Measurements from ENCODE around the gene RHOD. TPM values are rescaled to one million over a fixed set of nuclear protein-coding genes. Genes with fewer than 3 reads are reported as not detected.

The RHOD gene
- total and polyA plus RNA-seq, 10 of the 15 experiments (the other 5 are each of a cell fraction or from before 2014, with no cell fraction given) = 0.15 to 2.6 (median 1.9) TPM; not detected in 2

DNA sequence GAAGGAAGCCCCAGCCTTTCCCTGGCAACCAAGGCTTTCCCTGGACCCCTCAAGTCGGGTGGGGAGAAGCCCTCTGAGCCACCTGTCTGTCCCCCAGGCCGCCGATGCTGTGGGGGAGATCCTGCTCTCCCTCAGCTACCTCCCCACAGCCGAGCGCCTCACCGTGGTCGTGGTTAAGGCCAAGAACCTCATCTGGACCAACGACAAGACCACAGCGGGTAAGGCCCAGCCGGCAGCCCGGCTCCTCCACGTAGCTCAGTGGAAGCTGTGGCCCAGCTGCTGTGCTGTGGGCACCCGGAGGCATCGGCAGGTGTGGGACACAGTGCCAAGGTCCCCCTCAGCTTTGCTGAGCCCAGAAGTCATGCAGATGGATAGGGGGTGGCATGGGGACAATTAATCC lies 12.2 kb upstream of the RHOD start (continued):
- TF ChIP-seq, protein P1, sequence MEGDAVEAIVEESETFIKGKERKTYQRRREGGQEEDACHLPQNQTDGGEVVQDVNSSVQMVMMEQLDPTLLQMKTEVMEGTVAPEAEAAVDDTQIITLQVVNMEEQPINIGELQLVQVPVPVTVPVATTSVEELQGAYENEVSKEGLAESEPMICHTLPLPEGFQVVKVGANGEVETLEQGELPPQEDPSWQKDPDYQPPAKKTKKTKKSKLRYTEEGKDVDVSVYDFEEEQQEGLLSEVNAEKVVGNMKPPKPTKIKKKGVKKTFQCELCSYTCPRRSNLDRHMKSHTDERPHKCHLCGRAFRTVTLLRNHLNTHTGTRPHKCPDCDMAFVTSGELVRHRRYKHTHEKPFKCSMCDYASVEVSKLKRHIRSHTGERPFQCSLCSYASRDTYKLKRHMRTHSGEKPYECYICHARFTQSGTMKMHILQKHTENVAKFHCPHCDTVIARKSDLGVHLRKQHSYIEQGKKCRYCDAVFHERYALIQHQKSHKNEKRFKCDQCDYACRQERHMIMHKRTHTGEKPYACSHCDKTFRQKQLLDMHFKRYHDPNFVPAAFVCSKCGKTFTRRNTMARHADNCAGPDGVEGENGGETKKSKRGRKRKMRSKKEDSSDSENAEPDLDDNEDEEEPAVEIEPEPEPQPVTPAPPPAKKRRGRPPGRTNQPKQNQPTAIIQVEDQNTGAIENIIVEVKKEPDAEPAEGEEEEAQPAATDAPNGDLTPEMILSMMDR (IDR thresholded peaks at IDR 0.05 in 2 of 3, conservative IDR thresholded peaks at IDR 0.05 in 1 of 3; ENCODE audit: control insufficient read depth in 2 of 3, extremely low read depth in 1 of 3, insufficient read depth in 1 of 3, low read depth in 3 of 3, low read length in 3 of 3) = peak in 2 of 3 experiments; percentile 14 to 26; a peak in 1 of 6 replicates
- TF ChIP-seq NR2F1 (conservative IDR thresholded peaks at IDR 0.05) = no peak

DNA sequence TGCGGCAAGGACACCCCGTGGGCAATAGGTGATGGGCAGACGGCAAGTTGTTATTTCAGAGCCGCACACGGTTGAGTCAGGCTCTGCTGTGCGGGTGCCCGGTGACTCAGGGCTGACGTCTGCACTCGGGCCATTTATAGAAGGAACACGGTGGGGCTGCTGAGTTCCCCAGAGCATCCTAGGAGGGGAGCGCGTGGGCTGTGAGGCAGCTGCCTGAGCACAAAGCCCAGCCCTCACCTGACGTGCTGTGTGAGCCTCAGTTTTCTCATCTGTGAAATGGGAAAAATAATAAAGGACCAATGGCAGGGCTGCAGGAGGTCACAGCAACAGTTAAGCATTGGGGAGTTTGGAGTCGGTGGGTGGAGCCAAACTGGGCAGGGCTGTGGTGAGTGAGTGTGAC lies 11.3 kb upstream of the RHOD start:
- DNase-seq (ENCODE audit: low read depth, low spot score) (no peak), FAIRE-seq (no peak), ATAC-seq (peak; percentile 63)
- Histone ChIP-seq H3K9me3 (replicated peaks; ENCODE audit: control insufficient read depth, insufficient read depth, low read length) (no peaks in the 10 kb centered on the region), H3K4me2 (ENCODE audit: control insufficient read depth, insufficient read depth) (peak overlapping the region; percentile 34; the same call in 1 of the 2 replicates), H4K20me1 (ENCODE audit: control insufficient read depth, insufficient read depth) (no peaks in the 10 kb centered on the region), H3K9ac (ENCODE audit: control insufficient read depth, insufficient read depth, low read length) (no peak overlapping the region), H3K27ac (ENCODE audit: control insufficient read depth, insufficient read depth) (no peak overlapping the region), H3K36me3 (ENCODE audit: control insufficient read depth in 2 of 2, insufficient read depth in 2 of 2, low read length in 1 of 2) (no peaks in the 10 kb centered on the region), H3K27me3 (replicated peaks in 1 of 2; ENCODE audit: control insufficient read depth in 2 of 2, insufficient read depth in 2 of 2, low read length in 1 of 2) (peaks cover 0 to 11% of the 10 kb centered on the region in 2 experiments; a peak in 3 of 4 replicates), H3K79me2 (ENCODE audit: control insufficient read depth, insufficient read depth, low read length) (no peaks in the 10 kb centered on the region), H2AFZ (ENCODE audit: control insufficient read depth, low read depth, low read length) (no peak overlapping the region; the same call in 1 of the 2 replicates), H3K4me3 (no peak overlapping the region), H3K4me1 (ENCODE audit: control insufficient read depth, insufficient read depth, low read length) (peaks cover 22% of the 10 kb centered on the region)
- no TSS peak for BruUV-seq (replicated peaks)
- in situ Hi-C loops (cut with MboI) = no loop called here
- ChIA-PET POLR2A (no interaction called here), CTCF (interaction anchor here (0.9 kb wide), 1 partner anchor 65 kb away, joined by 3 read pairs; no protein-coding TSS in a partner anchor), SMC1A (ENCODE audit: uncharacterized antibody, unreplicated experiment) (interaction anchor here (1.6 to 1.8 kb wide), 2 partner anchors 18 to 28 kb away, joined by 5 to 7 read pairs; no protein-coding TSS in a partner anchor), RAD21 (ENCODE audit: unreplicated experiment) (interaction anchor here (0.6 kb wide), 1 partner anchor 162 kb away, joined by 3 read pairs; no protein-coding TSS in a partner anchor)
- intact Hi-C loops (cut with micrococcal nuclease; ENCODE audit: unreplicated experiment) = no loop called here
- WGBS (ENCODE audit: insufficient coverage, insufficient replicate concordance, low lambda C conversion rate, missing lambda C conversion rate) = under 1% methylated on average over 14 of the region's 14 CpGs
- TF ChIP-seq BHLHE40 (IDR thresholded peaks at IDR 0.05; ENCODE audit: borderline replicate concordance in 1 of 2, low read depth in 2 of 2, low read length in 1 of 2) (peak in 1 of 2 experiments; percentile 66; a peak in 2 of 4 replicates), TCF7 (IDR thresholded peaks at IDR 0.05; ENCODE audit: borderline replicate concordance) (no peak), SRF (IDR thresholded peaks at IDR 0.05; ENCODE audit: low read depth in 2 of 2, low read length in 2 of 2) (0 out of 4 replicates have a peak, but pooled peaks of 1 of the 2 experiments have one; percentile 43), TCF3 (IDR thresholded peaks at IDR 0.05; ENCODE audit: borderline replicate concordance, insufficient read depth, low read depth, low read length) (0 out of 2 replicates have a peak, but pooled peaks have one; percentile 24), POU2F2 (IDR thresholded peaks at IDR 0.05; ENCODE audit: borderline replicate concordance, low read depth, low read length) (no peak), YY1 (IDR thresholded peaks at IDR 0.05; ENCODE audit: low read depth, low read length) (0 out of 2 replicates have a peak, but pooled peaks have one; percentile 21), CREB1 (IDR thresholded peaks at IDR 0.05; ENCODE audit: low read depth) (peak; percentile 66), RAD21 (IDR thresholded peaks at IDR 0.05; ENCODE audit: insufficient read depth, low read depth, low read length) (peak; percentile 14; the same call in 1 of the 2 replicates), TCF12 (IDR thresholded peaks at IDR 0.05; ENCODE audit: low read depth, low read length) (peak; percentile 37; the same call in 1 of the 2 replicates), CHD4 (IDR thresholded peaks at IDR 0.05) (no peak), SMARCA5 (IDR thresholded peaks at IDR 0.05) (peak; percentile 51; the same call in 1 of the 2 replicates), EZH2 (IDR thresholded peaks at IDR 0.05; ENCODE audit: borderline replicate concordance, control insufficient read depth, low read depth, low read length) (no peak), EED (IDR thresholded peaks at IDR 0.05; ENCODE audit: low read depth) (peak; percentile 20; the same call in 1 of the 2 replicates), FOXK2 (IDR thresholded peaks at IDR 0.05) (no peak), ASH2L (IDR thresholded peaks at IDR 0.05; ENCODE audit: borderline replicate concordance, low read depth) (no peak)
- TF ChIP-seq, protein P2, sequence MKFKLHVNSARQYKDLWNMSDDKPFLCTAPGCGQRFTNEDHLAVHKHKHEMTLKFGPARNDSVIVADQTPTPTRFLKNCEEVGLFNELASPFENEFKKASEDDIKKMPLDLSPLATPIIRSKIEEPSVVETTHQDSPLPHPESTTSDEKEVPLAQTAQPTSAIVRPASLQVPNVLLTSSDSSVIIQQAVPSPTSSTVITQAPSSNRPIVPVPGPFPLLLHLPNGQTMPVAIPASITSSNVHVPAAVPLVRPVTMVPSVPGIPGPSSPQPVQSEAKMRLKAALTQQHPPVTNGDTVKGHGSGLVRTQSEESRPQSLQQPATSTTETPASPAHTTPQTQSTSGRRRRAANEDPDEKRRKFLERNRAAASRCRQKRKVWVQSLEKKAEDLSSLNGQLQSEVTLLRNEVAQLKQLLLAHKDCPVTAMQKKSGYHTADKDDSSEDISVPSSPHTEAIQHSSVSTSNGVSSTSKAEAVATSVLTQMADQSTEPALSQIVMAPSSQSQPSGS (IDR thresholded peaks at IDR 0.05; ENCODE audit: low read length) = no peak
- TF ChIP-seq, protein P3, sequence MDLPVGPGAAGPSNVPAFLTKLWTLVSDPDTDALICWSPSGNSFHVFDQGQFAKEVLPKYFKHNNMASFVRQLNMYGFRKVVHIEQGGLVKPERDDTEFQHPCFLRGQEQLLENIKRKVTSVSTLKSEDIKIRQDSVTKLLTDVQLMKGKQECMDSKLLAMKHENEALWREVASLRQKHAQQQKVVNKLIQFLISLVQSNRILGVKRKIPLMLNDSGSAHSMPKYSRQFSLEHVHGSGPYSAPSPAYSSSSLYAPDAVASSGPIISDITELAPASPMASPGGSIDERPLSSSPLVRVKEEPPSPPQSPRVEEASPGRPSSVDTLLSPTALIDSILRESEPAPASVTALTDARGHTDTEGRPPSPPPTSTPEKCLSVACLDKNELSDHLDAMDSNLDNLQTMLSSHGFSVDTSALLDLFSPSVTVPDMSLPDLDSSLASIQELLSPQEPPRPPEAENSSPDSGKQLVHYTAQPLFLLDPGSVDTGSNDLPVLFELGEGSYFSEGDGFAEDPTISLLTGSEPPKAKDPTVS (IDR thresholded peaks at IDR 0.05; ENCODE audit: low read depth, low read length) = no peak
